ENCODE results near the gene IRAK1.

The IRAK1 gene

DNA sequence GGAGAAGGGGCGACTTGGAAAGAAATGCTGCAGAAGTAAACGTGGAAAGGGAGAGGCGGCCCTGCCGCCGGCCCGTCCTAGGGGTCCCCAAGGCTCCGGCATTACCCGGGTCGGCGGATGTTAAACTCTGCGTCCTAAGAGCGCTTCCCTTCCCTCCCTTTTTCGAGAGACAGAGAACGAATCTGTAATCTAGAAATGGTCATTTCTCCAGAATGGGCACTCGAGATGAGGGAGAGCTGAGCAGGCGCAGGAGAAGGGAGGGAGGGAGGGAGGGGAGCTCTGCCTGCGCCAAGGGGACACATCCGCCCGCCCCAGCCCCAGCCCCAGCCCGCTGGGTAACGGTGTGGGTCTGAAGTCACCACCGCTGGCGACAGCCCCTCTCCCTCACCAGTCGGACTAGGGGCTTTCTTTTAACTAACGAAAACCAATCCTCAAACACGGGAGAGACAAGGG lies 49.8 kb downstream of the IRAK1 start:
- DNase-seq: no peak

DNA sequence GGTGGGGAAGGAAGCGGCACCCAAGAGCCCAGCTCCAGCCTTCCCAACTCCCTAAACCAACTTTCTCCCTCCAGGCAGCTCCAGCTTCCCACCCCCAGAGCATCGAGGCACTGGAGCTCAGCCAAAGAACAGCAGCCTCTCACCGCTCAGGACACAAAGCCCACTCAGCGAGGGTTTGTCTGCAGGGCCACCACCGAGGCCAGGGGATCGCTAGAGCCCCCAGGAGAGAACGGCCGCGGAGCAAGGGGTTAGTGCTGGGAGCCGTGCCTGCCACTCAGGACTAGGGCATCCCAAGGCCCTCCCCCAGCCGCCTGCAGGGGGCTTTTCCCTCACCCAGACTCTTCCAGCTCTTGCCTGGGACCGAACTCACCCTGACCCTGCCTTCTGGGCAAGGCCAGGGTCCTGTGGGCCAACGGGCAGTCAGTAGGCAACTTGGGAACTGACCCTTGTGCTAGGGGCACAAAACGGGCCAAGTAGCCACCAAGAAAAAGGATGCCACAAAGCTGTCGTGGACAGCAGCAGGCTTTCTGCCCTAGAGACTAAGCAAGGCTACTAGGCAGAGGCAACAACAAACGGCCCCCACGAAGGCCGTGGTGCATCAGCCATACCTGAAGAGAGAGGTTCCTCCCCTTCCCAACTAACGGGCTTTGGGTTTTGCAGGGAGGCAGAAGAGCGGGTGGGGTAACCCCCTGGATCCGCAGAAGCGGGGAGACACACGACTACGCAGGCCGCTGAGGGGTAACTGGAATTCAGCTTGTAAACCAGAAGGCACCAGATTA lies 50.4 kb downstream of the IRAK1 start:
- DNase-seq: no peak

DNA sequence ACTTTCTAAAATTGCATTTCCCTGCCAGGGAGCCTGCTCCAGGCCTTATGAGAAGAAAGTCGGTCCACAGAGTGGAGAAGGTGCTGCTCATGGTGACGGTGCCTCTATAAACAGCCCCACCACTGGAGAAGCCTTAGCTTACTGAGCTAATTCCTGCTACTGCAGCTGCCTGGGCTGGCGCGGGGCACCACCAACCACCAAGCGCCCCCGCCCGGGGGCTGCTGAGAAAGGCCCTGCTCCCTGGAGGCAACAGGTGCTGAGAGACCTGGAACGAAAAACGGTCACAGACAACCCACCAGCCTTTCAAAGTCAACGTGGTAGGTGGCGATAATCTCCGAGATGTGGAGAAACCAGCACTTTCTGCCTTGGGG lies 51.0 kb downstream of the IRAK1 start:
- peak; percentile 49 for DNase-seq

GRCh38 chrX:153968255-153968654 lies 51.4 kb downstream of the IRAK1 start:
- DNase-seq: no peak

- DNase-seq: peak; percentile 52
Measured at GRCh38 chrX:153967536-153968224, 52.0 kb downstream of the IRAK1 start.

DNA sequence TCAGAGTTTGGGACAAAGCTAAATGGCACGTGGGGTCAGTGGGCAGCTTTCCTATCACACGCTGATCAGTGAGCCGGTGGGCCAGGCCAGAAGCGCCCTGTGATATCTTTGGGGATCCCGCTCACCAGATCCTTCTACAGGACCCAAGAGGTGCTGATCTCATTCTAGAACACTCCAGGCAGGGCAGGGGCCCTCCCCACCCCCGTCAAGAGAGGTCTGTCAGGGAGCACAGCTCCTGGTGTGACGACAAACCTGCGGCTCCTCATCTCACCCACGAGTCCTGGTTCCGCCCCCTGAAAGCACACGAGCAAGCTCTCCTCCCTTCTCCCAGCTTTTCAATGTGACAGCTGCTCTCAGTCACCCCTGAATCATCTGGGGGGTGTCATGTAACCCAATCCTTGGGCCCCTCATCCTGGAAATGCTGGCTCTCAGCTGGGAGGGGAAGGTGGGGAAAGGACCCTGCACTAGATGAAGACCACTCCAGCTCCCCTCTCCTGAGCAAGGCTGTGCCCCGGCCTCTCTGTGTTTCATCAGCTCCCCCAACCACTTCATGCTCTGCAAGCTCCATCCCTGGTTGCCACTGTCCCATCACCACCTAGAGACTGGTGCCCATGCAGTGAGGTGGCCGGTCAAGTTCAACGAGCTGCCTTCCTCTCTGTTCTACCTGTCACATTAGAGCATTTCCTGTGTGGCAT lies 52.7 kb downstream of the IRAK1 start:
- no peak for DNase-seq

DNA sequence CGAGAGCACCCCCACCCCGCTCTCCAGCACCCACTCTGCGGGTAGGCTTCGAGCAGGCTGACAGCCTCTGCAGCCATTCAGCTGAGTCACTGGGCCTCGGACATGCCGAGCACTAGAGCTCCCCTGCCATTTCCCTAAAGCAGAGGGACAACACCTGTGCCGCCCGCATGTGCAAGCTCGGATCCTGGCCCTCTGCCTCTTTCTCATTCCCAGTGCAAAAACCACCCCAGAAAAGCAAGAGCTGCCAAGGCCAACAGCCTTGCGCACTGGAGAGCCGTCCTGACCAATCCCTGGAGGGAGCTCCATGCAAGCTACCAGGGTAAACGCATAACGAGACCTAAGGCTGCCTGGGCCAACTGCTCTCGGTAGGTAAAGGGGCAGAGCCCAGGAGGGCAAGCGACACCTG lies 53.4 kb downstream of the IRAK1 start:
- no peak for DNase-seq

DNA sequence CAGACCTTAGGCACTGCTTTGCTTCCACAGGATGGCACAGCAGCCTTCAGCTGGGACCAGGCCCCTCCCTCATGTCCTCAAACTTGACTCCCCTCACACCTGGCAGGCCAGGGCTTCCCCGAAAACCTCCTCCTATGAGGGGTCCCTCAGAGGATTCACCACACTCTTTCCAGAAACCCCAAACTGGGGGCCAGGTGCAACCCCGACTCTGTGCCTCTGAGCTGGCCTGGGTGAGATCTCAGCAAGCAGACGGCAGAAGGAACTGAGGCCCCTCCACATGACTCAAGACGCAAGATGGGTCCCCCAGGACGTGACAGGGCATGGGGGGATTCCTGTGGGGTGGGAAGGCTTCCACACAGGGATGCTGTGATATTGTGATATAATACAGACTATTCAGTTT lies 54.3 kb downstream of the IRAK1 start:
- DNase-seq: no peak

GRCh38 chrX:153964105-153964504 lies 55.6 kb downstream of the IRAK1 start:
- DNase-seq: no peak

DNA sequence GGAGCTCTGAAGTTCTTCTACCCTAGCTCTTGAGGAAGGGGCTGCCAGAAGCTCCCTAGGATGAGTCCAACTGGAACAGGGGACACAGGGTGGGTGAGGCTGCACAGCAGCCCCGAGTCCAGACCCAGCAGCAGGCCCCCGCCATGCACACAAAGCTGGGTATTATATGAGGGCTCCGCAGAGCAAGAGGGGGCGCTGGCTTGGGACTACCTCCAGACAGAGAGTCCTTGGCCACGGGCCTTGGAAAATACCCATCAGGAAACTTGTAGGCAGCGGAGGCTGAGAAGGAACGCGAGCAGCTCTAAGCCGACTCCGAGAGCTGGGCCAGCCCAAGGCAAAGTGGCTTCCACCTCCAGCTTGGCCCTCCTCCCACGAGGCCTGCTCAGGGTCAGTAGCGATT lies 56.2 kb downstream of the IRAK1 start:
- no peak for DNase-seq

DNA sequence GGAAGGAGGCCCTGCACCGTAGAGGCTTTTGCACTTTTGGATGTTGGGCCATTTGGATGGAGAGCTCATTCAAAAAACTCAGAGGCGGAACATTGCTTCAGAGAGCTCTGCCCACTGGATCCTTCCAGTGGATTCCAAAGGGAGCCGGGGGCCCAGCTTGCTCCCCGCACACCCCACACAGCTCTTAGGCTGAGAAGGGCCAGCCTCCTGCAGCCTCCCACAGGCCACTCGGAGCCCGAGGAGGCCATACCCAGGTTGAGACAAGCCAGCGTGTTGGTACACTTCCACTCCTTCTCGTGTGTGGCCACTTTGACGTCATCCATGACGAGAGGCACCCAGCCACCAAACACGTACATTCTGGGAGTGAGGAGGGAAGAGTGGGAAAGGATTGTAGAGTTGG lies 58.4 kb downstream of the IRAK1 start:
- no peak for DNase-seq

- no peak for DNase-seq
Measured at GRCh38 chrX:153960786-153961185, 58.9 kb downstream of the IRAK1 start.
